Smooth muscle cell (in vitro differentiated cells): ENCODE measurements around the gene EWSR1. TPM values are rescaled to one million over a fixed set of nuclear protein-coding genes. Genes with fewer than 3 reads are reported as not detected.

Experiments
- DNase-seq: peaks from one replicate; lab custom pipeline; 2025; ENCODE audit not compliant: unreplicated experiment; lab: John Stamatoyannopoulos, UW
- H2AFZ ChIP-seq: fragments of 200-600 bp; sonication (generic); 2 replicates; pipeline ENCODE4 v1.6.0; 2016; ENCODE audit warnings: antibody characterized with exemption, low read depth, mild to moderate bottlenecking
- H3F3A ChIP-seq: fragments of 200-600 bp; sonication (generic); 2 replicates; pipeline ENCODE4 v1.6.0; 2017; ENCODE audit warnings: antibody characterized with exemption, low read depth
- H3K27ac ChIP-seq: fragments of 200-600 bp; sonication (generic); 2 replicates; pipeline ENCODE4 v1.5.1; 2016; ENCODE audit warnings: low read depth, mild to moderate bottlenecking
- H3K27me3 ChIP-seq: fragments of 200-600 bp; sonication (generic); 2 replicates; pipeline ENCODE4 v1.6.1; 2016; ENCODE audit warnings: low read depth, mild to moderate bottlenecking
- H3K36me3 ChIP-seq: fragments of 200-600 bp; sonication (generic); 2 replicates; pipeline ENCODE4 v1.5.1; 2016; ENCODE audit warnings: low read depth
- H3K4me1 ChIP-seq: fragments of 200-600 bp; sonication (generic); 2 replicates; pipeline ENCODE4 v1.5.1; 2016; ENCODE audit warnings: low read depth
- H3K4me2 ChIP-seq: fragments of 200-600 bp; sonication (generic); 2 replicates; pipeline ENCODE4 v1.6.0; 2016; ENCODE audit warnings: mild to moderate bottlenecking
- H3K4me3 ChIP-seq: fragments of 200-600 bp; sonication (generic); 2 replicates; pipeline ENCODE4 v1.5.1; 2016; ENCODE audit warnings: mild to moderate bottlenecking
- H3K79me2 ChIP-seq: fragments of 200-600 bp; sonication (generic); 2 replicates; pipeline ENCODE4 v1.6.0; 2016; ENCODE audit warnings: low read depth, mild to moderate bottlenecking
- H3K9ac ChIP-seq: fragments of 200-600 bp; sonication (generic); 2 replicates; pipeline ENCODE4 v1.6.0; 2016; ENCODE audit warnings: low read depth
- H3K9me3 ChIP-seq: fragments of 200-600 bp; sonication (generic); replicated peaks from 2 replicates; pipeline ENCODE4 v1.5.1; 2016; ENCODE audit warnings: low read depth
- H4K20me1 ChIP-seq: fragments of 200-600 bp; sonication (generic); 2 replicates; pipeline ENCODE4 v1.6.0; 2016; ENCODE audit warnings: low read depth
- WGBS: methylation state at CpG from one replicate; pipeline ENCODE4 v1.1.7; 2016; ENCODE audit warnings: low lambda C conversion rate; 5-methylcytosine and 5-hydroxymethylcytosine counted together
- polyA plus RNA-seq: library from polyadenylated mRNA; unstranded; fragments of >200 nt; fragmentation: Nextera tagmentation; extraction: Ambion mirVana; gene quantifications from 2 replicates; pipeline ENCODE4 v1.2.1, GENCODE V29; 2016
- total RNA-seq: library from RNA; depleted of rRNA; stranded (reverse); fragments of >200 nt; gene quantifications from 2 replicates; pipeline ENCODE4 v1.2.3, GENCODE V29; 2014
- TF ChIP-seq, protein P1 (sequence below): fragments of 200-600 bp; sonication (generic); IDR thresholded peaks from 2 replicates; pipeline ENCODE4 v1.5.1; 2017; ENCODE audit warnings: borderline replicate concordance, mild to moderate bottlenecking, antibody characterized with exemption; ENCODE audit not compliant: insufficient read depth, poor library complexity, severe bottlenecking

EWSR1 gene
- total and polyA plus RNA-seq, 2 experiments from 2014 or later, result 164 to 197 TPM

DNA sequence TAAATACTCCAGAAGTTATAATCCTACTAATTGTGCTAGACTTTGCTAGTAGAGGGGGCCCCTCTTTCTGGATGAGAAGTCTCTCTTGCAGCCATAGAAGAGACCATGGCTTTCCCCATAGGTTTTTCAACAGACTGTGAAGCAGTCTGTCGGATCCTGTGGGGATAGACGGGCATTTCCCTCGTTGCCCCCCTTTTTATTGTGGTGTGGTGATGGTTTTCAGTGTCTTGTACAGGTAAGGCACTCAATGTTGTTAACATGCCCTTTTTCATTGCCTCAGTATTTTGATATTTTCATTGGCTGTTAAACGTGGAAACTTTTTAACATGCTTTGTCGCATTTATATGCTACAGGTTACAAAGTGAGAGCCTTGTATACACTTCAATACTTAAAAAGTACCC, 22.0 kb downstream of the EWSR1 start:
- peaks cover 100% of the 10 kb centered on the region for H4K20me1 ChIP-seq
- no peak overlapping the region for H3K27ac ChIP-seq
- H3K36me3 ChIP-seq, result peaks cover 40% of the 10 kb centered on the region
- H3K4me1 ChIP-seq, result no peaks in the 10 kb centered on the region
- no peaks in the 10 kb centered on the region for H3K27me3 ChIP-seq
- no peak overlapping the region for H2AFZ ChIP-seq
- H3K4me2 ChIP-seq, result no peak overlapping the region
- H3K79me2 ChIP-seq, result peaks cover 77% of the 10 kb centered on the region
- TF ChIP-seq, protein P1, sequence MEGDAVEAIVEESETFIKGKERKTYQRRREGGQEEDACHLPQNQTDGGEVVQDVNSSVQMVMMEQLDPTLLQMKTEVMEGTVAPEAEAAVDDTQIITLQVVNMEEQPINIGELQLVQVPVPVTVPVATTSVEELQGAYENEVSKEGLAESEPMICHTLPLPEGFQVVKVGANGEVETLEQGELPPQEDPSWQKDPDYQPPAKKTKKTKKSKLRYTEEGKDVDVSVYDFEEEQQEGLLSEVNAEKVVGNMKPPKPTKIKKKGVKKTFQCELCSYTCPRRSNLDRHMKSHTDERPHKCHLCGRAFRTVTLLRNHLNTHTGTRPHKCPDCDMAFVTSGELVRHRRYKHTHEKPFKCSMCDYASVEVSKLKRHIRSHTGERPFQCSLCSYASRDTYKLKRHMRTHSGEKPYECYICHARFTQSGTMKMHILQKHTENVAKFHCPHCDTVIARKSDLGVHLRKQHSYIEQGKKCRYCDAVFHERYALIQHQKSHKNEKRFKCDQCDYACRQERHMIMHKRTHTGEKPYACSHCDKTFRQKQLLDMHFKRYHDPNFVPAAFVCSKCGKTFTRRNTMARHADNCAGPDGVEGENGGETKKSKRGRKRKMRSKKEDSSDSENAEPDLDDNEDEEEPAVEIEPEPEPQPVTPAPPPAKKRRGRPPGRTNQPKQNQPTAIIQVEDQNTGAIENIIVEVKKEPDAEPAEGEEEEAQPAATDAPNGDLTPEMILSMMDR, result no peak
- WGBS, result 93% methylated on average over 5 of the region's 5 CpGs
- no peak overlapping the region for H3K9ac ChIP-seq
- no peak for DNase-seq
- no peaks in the 10 kb centered on the region for H3K9me3 ChIP-seq
- H3F3A ChIP-seq, result peaks cover 35% of the 10 kb centered on the region
- H3K4me3 ChIP-seq, result no peak overlapping the region

DNA sequence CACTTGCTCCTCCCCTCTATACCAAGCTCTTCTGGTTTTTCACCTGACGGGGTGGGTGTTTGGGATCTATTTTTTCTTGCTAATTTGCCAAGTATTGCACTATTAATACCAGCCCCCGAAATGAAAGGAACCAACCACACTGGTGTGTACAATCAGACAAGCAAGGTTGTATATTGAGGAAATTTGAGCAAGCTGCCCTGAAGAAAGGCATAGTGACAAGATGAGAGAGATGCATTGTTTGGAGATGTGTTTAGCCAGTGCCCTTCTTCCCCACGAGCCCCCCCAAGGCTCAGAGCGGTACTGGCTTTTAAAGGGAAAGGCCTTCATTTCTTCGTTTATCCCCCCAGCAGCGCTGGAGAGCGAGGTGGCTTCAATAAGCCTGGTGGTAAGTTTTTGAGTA, 23.1 kb downstream of the EWSR1 start:
- DNase-seq, result no peak
- H3K4me1 ChIP-seq, result no peaks in the 10 kb centered on the region
- H3K27ac ChIP-seq, result no peak overlapping the region
- TF ChIP-seq, protein P1, result no peak
- peaks cover 42% of the 10 kb centered on the region for H3F3A ChIP-seq
- H3K27me3 ChIP-seq, result no peaks in the 10 kb centered on the region
- peaks cover 46% of the 10 kb centered on the region for H3K36me3 ChIP-seq
- 92% methylated on average over 7 of the region's 7 CpGs for WGBS
- no peaks in the 10 kb centered on the region for H3K9me3 ChIP-seq
- no peak overlapping the region for H2AFZ ChIP-seq
- H3K79me2 ChIP-seq, result peaks cover 66% of the 10 kb centered on the region
- H4K20me1 ChIP-seq, result peaks cover 100% of the 10 kb centered on the region
- H3K4me3 ChIP-seq, result no peak overlapping the region
- no peak overlapping the region for H3K9ac ChIP-seq
- no peak overlapping the region for H3K4me2 ChIP-seq

DNA sequence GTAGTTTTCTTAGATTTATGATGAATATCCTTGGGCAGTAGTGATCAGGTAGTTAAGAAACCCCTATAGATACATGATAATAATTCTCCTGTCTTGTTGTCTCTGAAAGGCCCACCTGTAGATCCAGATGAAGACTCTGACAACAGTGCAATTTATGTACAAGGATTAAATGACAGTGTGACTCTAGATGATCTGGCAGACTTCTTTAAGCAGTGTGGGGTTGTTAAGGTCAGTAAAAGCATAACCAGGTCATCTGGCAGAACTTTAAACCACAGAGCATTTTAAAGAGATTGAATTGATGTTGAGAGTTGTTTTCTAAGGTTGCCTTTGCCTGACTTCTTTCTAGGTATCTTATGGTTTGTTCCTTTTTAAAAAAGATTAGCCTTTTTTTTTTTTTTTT, 24.3 kb downstream of the EWSR1 start:
- H2AFZ ChIP-seq, result no peak overlapping the region
- H3K4me2 ChIP-seq, result no peak overlapping the region
- peaks cover 54% of the 10 kb centered on the region for H3F3A ChIP-seq
- no peaks in the 10 kb centered on the region for H3K9me3 ChIP-seq
- TF ChIP-seq, protein P1, result no peak
- no peaks in the 10 kb centered on the region for H3K27me3 ChIP-seq
- peaks cover 100% of the 10 kb centered on the region for H4K20me1 ChIP-seq
- peaks cover 55% of the 10 kb centered on the region for H3K79me2 ChIP-seq
- H3K36me3 ChIP-seq, result peaks cover 57% of the 10 kb centered on the region
- no peak overlapping the region for H3K4me3 ChIP-seq
- H3K9ac ChIP-seq, result no peak overlapping the region
- H3K4me1 ChIP-seq, result no peaks in the 10 kb centered on the region
- DNase-seq, result no peak
- H3K27ac ChIP-seq, result no peak overlapping the region

DNA sequence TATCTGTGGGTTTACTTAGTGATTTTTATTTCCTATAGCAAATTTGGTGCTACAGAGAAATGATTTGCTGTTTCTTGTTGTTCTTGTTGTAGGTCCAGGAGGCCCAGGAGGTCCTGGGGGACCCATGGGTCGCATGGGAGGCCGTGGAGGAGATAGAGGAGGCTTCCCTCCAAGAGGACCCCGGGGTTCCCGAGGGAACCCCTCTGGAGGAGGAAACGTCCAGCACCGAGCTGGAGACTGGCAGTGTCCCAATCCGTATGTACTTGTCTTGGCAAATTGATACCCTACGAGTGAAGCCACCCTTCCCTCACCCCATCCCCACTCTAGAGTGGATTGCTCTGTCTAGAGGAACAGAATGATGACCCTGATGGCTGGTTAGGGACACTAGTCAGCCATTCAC, 30.6 kb downstream of the EWSR1 start:
- no peak overlapping the region for H2AFZ ChIP-seq
- peaks cover 5% of the 10 kb centered on the region for H3K79me2 ChIP-seq
- no peak overlapping the region for H3K4me2 ChIP-seq
- peaks cover 62% of the 10 kb centered on the region for H3F3A ChIP-seq
- H3K4me3 ChIP-seq, result no peak overlapping the region
- H3K4me1 ChIP-seq, result no peaks in the 10 kb centered on the region
- H3K9me3 ChIP-seq, result no peaks in the 10 kb centered on the region
- TF ChIP-seq, protein P1, result no peak
- H3K36me3 ChIP-seq, result peaks cover 30% of the 10 kb centered on the region
- 96% methylated on average over 8 of the region's 8 CpGs for WGBS
- no peak overlapping the region for H3K27ac ChIP-seq
- no peak for DNase-seq
- H3K27me3 ChIP-seq, result no peaks in the 10 kb centered on the region
- no peak overlapping the region for H3K9ac ChIP-seq
- H4K20me1 ChIP-seq, result peaks cover 79% of the 10 kb centered on the region
